GM23248 (cell line): ENCODE results near the gene TBC1D1. TPM values are rescaled to one million over a fixed set of nuclear protein-coding genes. Genes with fewer than 3 reads are reported as not detected.
"Not testable (repeated sequence)": the region's sequence is repeated elsewhere in the genome, so short reads cannot be mapped to it uniquely, and the experiment has no call there.

Experiments
- DNase-seq: peaks from one replicate; pipeline ENCODE4 v3.0.0-alpha.2; 2015
- H2AFZ ChIP-seq: fragments of 200-600 bp; sonication (generic); 2 replicates; pipeline ENCODE4 v1.6.1; 2016; ENCODE audit warnings: antibody characterized with exemption
- H3F3A ChIP-seq: fragments of 200-600 bp; sonication (generic); 2 replicates; pipeline ENCODE4 v1.6.1; 2016; ENCODE audit warnings: mild to moderate bottlenecking, antibody characterized with exemption, mixed run types; ENCODE audit not compliant: insufficient read depth
- H3K27ac ChIP-seq: fragments of 200-600 bp; sonication (generic); 2 replicates; pipeline ENCODE4 v1.5.1; 2016; ENCODE audit warnings: mild to moderate bottlenecking
- H3K27me3 ChIP-seq: fragments of 200-600 bp; sonication (generic); replicated peaks from 2 replicates; pipeline ENCODE4 v1.6.1; 2016; ENCODE audit warnings: mild to moderate bottlenecking; ENCODE audit not compliant: insufficient read depth
- H3K36me3 ChIP-seq: fragments of 200-600 bp; sonication (generic); 2 replicates; pipeline ENCODE4 v1.6.1; 2016; ENCODE audit warnings: low read depth, mild to moderate bottlenecking
- H3K4me1 ChIP-seq: fragments of 200-600 bp; sonication (generic); 2 replicates; pipeline ENCODE4 v1.6.1; 2016; ENCODE audit warnings: mild to moderate bottlenecking; ENCODE audit not compliant: insufficient read depth
- H3K4me2 ChIP-seq: fragments of 200-600 bp; sonication (generic); one replicate; pipeline ENCODE4 v1.6.1; 2016; ENCODE audit warnings: mild to moderate bottlenecking; ENCODE audit not compliant: unreplicated experiment
- H3K4me3 ChIP-seq: fragments of 200-600 bp; sonication (generic); 2 replicates; pipeline ENCODE4 v1.5.1; 2016; ENCODE audit warnings: mild to moderate bottlenecking
- H3K79me2 ChIP-seq: fragments of 200-600 bp; sonication (generic); 2 replicates; pipeline ENCODE4 v1.6.1; 2016; ENCODE audit warnings: mild to moderate bottlenecking; ENCODE audit not compliant: insufficient read depth
- H3K9ac ChIP-seq: fragments of 200-600 bp; sonication (generic); 2 replicates; pipeline ENCODE4 v1.6.1; 2016; ENCODE audit warnings: mild to moderate bottlenecking
- H3K9me2 ChIP-seq: fragments of 200-600 bp; sonication (generic); 2 replicates; pipeline ENCODE4 v1.6.1; 2016; ENCODE audit warnings: mixed run types, mild to moderate bottlenecking, moderate library complexity; ENCODE audit not compliant: insufficient read depth
- H3K9me3 ChIP-seq: fragments of 200-600 bp; sonication (generic); one replicate; pipeline ENCODE4 v1.6.1; 2017; ENCODE audit warnings: low read depth
- H4K20me1 ChIP-seq: fragments of 200-600 bp; sonication (generic); 2 replicates; pipeline ENCODE4 v1.6.0; 2016; ENCODE audit not compliant: insufficient read depth
- EZH2 ChIP-seq: fragments of 200-600 bp; sonication (generic); IDR thresholded peaks from 2 replicates; pipeline ENCODE4 v1.6.1; 2018; ENCODE audit warnings: antibody characterized with exemption, mild to moderate bottlenecking; ENCODE audit not compliant: insufficient read depth, poor library complexity, severe bottlenecking
- EZH2phosphoT487 ChIP-seq: fragments of 200-600 bp; sonication (generic); IDR thresholded peaks from 2 replicates; pipeline ENCODE4 v1.6.1; 2018; ENCODE audit warnings: antibody characterized with exemption, moderate library complexity, mild to moderate bottlenecking, low read depth; ENCODE audit not compliant: insufficient read depth
- WGBS, 2 experiments: methylation state at CpG; one replicate each; pipeline ENCODE4 v1.1.6; 2015 to 2017; ENCODE audit warnings: low lambda C conversion rate in 2 of 2, low coverage in 1 of 2; ENCODE audit errors: missing lambda C conversion rate in 2 of 2; 5-methylcytosine and 5-hydroxymethylcytosine counted together
- in situ Hi-C: fragments of 300-500 bp; cut with MboI; formaldehyde crosslinking; loops from 2 replicates; pipeline ENCODE4 v1.15.0; 2020
- polyA plus RNA-seq: library from polyadenylated mRNA; unstranded; fragments of >200 nt; fragmentation: Nextera tagmentation; extraction: Ambion mirVana; gene quantifications from 2 replicates; pipeline ENCODE4 v1.2.1, GENCODE V29; 2016
- total RNA-seq: library from RNA; depleted of rRNA; stranded (reverse); fragments of >200 nt; shearing (Covaris generic); gene quantifications from 2 replicates; pipeline ENCODE4 v1.2.3, GENCODE V29; 2014

The TBC1D1 gene
- total and polyA plus RNA-seq, 2 experiments from 2014 or later: 12.4 to 34.6 TPM

DNA sequence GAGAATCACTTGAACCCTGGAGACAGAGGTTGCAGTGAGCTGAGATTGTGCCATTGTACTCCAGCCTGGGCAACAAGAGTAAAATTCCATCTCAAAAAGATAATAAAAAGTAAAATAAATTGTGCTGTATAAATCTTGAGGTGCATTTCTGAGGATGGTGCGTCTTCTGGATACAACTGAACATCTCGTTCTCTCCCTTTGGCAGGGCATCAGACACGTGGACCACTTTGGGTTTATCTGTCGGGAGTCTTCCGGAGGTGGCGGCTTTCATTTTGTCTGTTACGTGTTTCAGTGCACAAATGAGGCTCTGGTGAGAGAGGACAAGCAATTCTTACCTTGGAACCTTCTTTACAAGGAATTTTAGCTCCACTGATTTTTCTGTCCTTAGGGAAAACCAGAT lies 129.5 kb downstream of the TBC1D1 start:
- Histone ChIP-seq H3K9me3 (no peaks in the 10 kb centered on the region), H4K20me1 (no peaks in the 10 kb centered on the region), H2AFZ (no peak overlapping the region), H3K4me2 (no peak overlapping the region), H3K27ac (no peak overlapping the region), H3K9me2 (no peaks in the 10 kb centered on the region), H3K9ac (no peak overlapping the region), H3K27me3 (no peaks in the 10 kb centered on the region), H3F3A (no peaks in the 10 kb centered on the region), H3K79me2 (no peaks in the 10 kb centered on the region), H3K4me3 (no peak overlapping the region), H3K4me1 (no peaks in the 10 kb centered on the region), H3K36me3 (peaks cover 3% of the 10 kb centered on the region; the same call in 1 of the 2 replicates)
- in situ Hi-C loops: no loop called here
- TF ChIP-seq EZH2: no peak
- no peak for TF ChIP-seq EZH2phosphoT487
- WGBS, 2 experiments: 97 to 100% methylated on average over 7 of the region's 7 CpGs
- DNase-seq: no peak

DNA sequence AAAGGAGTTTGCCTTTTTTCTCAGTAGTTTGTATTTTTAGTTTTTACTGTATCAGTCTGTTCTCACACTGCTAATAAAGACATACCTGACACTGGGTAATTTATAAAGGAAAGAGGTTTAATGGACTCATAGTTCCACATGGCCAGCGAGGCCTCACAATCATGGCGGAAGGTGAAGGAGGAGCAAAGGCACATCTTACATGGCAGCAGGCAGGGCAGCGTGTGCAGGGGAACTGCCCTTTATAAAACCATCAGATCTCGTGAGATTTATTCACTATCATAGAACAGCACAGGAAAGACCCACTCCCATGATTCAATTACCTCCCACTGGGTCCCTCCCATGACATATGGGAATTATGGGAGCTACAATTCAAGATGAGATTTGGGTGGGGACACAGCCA lies 130.1 kb downstream of the TBC1D1 start:
- H3K27me3 ChIP-seq, H3K9ac ChIP-seq, H3K79me2 ChIP-seq, H3K9me3 ChIP-seq, DNase-seq, H3K4me3 ChIP-seq, H3K27ac ChIP-seq, H3K36me3 ChIP-seq, H3K9me2 ChIP-seq, H2AFZ ChIP-seq, H3F3A ChIP-seq, H4K20me1 ChIP-seq, H3K4me2 ChIP-seq, in situ Hi-C loops, H3K4me1 ChIP-seq: not testable (repeated sequence)
- 96 to 99% methylated on average over 4 of the region's 4 CpGs for WGBS, 2 experiments

- TF ChIP-seq EZH2 (no peak), EZH2phosphoT487 (no peak)
- no peaks in the 10 kb centered on the region for H3K4me1 ChIP-seq
- no peaks in the 10 kb centered on the region for H3F3A ChIP-seq
- in situ Hi-C loops: no loop called here
- 86 to 89% methylated on average over 3 of the region's 3 CpGs for WGBS, 2 experiments
- no peaks in the 10 kb centered on the region for H3K27me3 ChIP-seq
- no peak overlapping the region for H3K9ac ChIP-seq
- H3K9me3 ChIP-seq: no peaks in the 10 kb centered on the region
- no peak overlapping the region for H2AFZ ChIP-seq
- H3K4me2 ChIP-seq: no peak overlapping the region
- H4K20me1 ChIP-seq: no peaks in the 10 kb centered on the region
- no peak overlapping the region for H3K27ac ChIP-seq
- no peak for DNase-seq
- H3K79me2 ChIP-seq: no peaks in the 10 kb centered on the region
- no peak overlapping the region for H3K4me3 ChIP-seq
- no peaks in the 10 kb centered on the region for H3K9me2 ChIP-seq
- H3K36me3 ChIP-seq: peaks cover 3% of the 10 kb centered on the region; the same call in 1 of the 2 replicates
Measured at GRCh38 chr4:38021751-38022150, 130.9 kb downstream of the TBC1D1 start.

- TF ChIP-seq EZH2phosphoT487: no peak
- no peak for TF ChIP-seq EZH2
- in situ Hi-C loops: no loop called here
- no peak overlapping the region for H3K4me2 ChIP-seq
- H3K36me3 ChIP-seq: peaks cover 3% of the 10 kb centered on the region; the same call in 1 of the 2 replicates
- no peaks in the 10 kb centered on the region for H4K20me1 ChIP-seq
- H3K79me2 ChIP-seq: no peaks in the 10 kb centered on the region
- no peaks in the 10 kb centered on the region for H3K9me3 ChIP-seq
- H3K27ac ChIP-seq: no peak overlapping the region
- H2AFZ ChIP-seq: no peak overlapping the region
- 89 to 91% methylated on average over 13 of the region's 13 CpGs for WGBS, 2 experiments
- H3K9me2 ChIP-seq: no peaks in the 10 kb centered on the region
- H3K27me3 ChIP-seq: no peaks in the 10 kb centered on the region
- H3K9ac ChIP-seq: no peak overlapping the region
- DNase-seq: no peak
- H3K4me1 ChIP-seq: no peaks in the 10 kb centered on the region
- no peaks in the 10 kb centered on the region for H3F3A ChIP-seq
- H3K4me3 ChIP-seq: no peak overlapping the region
Measured at GRCh38 chr4:38023347-38024205, 132.7 kb downstream of the TBC1D1 start.

DNA sequence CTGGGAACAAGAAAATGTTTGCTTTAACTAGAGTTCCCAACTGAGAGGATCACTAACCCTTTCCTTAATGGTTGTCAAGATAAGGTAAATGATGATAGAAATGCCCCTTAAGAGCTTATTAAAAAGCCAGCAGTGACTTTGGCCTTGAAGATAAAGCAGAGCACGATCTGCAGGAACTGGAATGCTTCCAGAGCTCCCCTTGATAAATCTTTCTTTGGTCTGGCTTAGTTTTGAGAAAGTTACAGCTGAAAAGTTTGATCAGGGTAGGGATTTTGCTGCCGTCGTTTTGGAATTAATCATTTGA lies 133.3 kb downstream of the TBC1D1 start:
- in situ Hi-C loops: no loop called here
- Histone ChIP-seq H3K9ac (no peak overlapping the region), H3K36me3 (peaks cover 3% of the 10 kb centered on the region; the same call in 1 of the 2 replicates), H3K27ac (no peak overlapping the region), H4K20me1 (no peaks in the 10 kb centered on the region), H3K27me3 (no peaks in the 10 kb centered on the region), H2AFZ (no peak overlapping the region), H3K79me2 (no peaks in the 10 kb centered on the region), H3K4me2 (no peak overlapping the region), H3K4me1 (no peaks in the 10 kb centered on the region), H3K9me2 (no peaks in the 10 kb centered on the region), H3F3A (no peaks in the 10 kb centered on the region), H3K9me3 (no peaks in the 10 kb centered on the region), H3K4me3 (no peak overlapping the region)
- no peak for DNase-seq
- WGBS, 2 experiments: 63 to 69% methylated on average over 3 of the region's 3 CpGs
- TF ChIP-seq EZH2 (no peak), EZH2phosphoT487 (no peak)
